ENCODE data around the gene TGFBR1. TPM values are rescaled to one million over a fixed set of nuclear protein-coding genes. Genes with fewer than 3 reads are reported as not detected.

Gene TGFBR1
- total RNA-seq, 2 donors from 2014 or later: 74.8 to 75.6 TPM

DNA sequence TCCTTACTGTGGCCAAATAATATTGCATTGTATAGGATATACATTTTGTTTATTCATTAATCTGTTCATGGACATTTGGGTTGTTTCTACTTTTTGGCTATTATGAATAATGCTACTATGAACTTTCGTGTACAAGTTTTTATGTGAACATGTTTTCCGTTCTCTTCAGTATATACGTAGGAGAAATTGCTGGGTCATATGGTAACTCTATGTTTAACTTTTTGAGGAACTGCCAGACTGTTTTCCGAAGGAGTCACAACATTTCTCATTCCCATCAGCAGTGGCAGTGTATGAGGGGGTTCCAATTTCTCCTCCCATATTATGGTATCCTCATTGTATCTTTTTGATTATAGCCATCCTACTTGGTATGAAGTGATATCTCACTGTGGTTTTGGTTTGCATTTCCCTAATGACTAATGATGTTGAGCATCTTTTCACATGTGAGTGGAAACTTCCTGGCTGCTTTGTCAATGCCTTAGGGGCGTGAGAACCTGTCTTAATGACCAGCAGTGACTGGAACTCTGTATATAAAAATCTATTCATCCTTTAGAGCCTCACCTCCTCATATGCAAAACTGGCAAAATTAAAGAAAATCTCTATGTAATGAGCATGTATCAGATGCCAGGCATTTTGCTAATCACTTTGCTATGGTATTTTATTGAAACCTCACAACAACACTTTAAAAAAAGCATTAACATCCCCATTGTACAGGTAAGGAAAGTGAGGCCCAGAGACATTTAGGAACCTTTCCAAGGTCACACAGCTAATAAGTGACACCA lies 47.8 kb upstream of the TGFBR1 start:
- DNase-seq: no peak
- WGBS, 2 experiments (ENCODE audit: insufficient coverage in 1 of 2, insufficient read length in 1 of 2): 88 to 98% methylated on average over 4 to 5 of the region's 5 CpGs
- H3K4me1 Mint-ChIP-seq: no peaks in the 10 kb centered on the region
- no peaks in the 10 kb centered on the region for H3K9me3 Mint-ChIP-seq
- Histone ChIP-seq H3K9me3 (ENCODE audit: control insufficient read depth, low read length) (no peaks in the 10 kb centered on the region), H3K36me3 (ENCODE audit: control insufficient read depth, insufficient read depth, low read length) (no peaks in the 10 kb centered on the region), H3K4me3 (ENCODE audit: low read length) (no peak overlapping the region), H3K4me1 (ENCODE audit: control insufficient read depth, insufficient read depth, low read length) (no peaks in the 10 kb centered on the region), H3K27ac (ENCODE audit: low read depth, low read length) (no peak overlapping the region), H3K9ac (ENCODE audit: extremely low read depth, low read length, poor library complexity, severe bottlenecking) (no peak overlapping the region), H3K27me3 (ENCODE audit: control insufficient read depth, insufficient read depth, low read length, poor library complexity, severe bottlenecking) (no peaks in the 10 kb centered on the region)
- H3K27ac Mint-ChIP-seq: no peak overlapping the region
- H3K36me3 Mint-ChIP-seq (ENCODE audit: low read depth): no peaks in the 10 kb centered on the region
- H3K27me3 Mint-ChIP-seq (ENCODE audit: insufficient read depth): no peaks in the 10 kb centered on the region
- TF ChIP-seq, protein P1, sequence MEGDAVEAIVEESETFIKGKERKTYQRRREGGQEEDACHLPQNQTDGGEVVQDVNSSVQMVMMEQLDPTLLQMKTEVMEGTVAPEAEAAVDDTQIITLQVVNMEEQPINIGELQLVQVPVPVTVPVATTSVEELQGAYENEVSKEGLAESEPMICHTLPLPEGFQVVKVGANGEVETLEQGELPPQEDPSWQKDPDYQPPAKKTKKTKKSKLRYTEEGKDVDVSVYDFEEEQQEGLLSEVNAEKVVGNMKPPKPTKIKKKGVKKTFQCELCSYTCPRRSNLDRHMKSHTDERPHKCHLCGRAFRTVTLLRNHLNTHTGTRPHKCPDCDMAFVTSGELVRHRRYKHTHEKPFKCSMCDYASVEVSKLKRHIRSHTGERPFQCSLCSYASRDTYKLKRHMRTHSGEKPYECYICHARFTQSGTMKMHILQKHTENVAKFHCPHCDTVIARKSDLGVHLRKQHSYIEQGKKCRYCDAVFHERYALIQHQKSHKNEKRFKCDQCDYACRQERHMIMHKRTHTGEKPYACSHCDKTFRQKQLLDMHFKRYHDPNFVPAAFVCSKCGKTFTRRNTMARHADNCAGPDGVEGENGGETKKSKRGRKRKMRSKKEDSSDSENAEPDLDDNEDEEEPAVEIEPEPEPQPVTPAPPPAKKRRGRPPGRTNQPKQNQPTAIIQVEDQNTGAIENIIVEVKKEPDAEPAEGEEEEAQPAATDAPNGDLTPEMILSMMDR (conservative IDR thresholded peaks at IDR 0.05): no peak
- no peak overlapping the region for H3K4me3 Mint-ChIP-seq

DNA sequence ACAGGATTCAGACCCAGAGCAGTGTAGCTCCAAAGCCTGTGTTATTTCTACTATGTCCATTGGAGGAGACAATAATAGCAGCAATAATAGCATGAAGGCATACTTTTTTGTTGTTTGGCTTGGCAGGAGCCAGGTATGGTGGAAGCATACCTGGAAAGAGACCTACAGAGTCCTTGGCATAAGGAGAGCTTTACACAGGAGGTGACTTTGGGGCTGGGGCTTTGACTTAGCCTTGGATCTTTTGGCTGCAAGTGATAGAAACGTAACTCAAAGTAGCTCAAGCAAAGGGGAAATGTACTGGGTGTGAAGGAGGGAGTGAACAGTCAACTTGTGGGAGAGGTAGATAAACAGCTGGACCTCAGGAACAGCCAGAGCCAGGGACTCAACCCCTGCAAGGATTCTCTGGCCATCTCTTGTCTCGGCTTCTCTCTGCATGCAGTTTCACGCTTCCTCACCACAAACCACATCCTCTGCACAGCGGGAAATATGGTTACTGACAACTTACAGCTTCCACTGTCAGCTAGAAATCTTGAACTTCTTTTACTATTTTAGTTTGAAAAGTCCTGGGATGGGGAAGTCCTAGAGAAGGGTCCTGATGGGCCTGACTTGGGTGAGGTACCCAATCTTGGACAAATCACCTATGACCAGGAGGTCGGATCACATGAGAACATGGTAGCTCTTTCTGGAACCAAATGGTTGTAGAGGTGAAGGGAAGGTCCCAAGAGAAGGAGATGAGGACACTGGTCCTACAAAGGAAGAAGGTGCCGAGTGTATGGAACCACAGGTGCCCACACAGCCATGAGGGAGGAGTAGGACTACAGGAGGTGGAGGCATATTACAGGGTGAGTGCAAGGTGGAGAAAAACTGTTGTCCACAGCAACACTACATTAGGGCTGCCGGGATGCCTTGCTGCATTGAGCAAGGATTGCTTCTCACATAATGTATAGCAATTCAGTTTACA lies 47.0 kb upstream of the TGFBR1 start:
- H3K36me3 Mint-ChIP-seq (ENCODE audit: low read depth): no peaks in the 10 kb centered on the region
- H3K4me1 Mint-ChIP-seq: no peaks in the 10 kb centered on the region
- no peaks in the 10 kb centered on the region for H3K27me3 Mint-ChIP-seq (ENCODE audit: insufficient read depth)
- H3K4me3 Mint-ChIP-seq: no peak overlapping the region
- WGBS, 2 experiments (ENCODE audit: insufficient coverage in 1 of 2, insufficient read length in 1 of 2): 88 to 93% methylated on average over 3 to 7 of the region's 7 CpGs
- no peaks in the 10 kb centered on the region for H3K9me3 Mint-ChIP-seq
- H3K4me1 ChIP-seq (ENCODE audit: control insufficient read depth, insufficient read depth, low read length): no peaks in the 10 kb centered on the region
- H3K27ac ChIP-seq (ENCODE audit: low read depth, low read length): no peak overlapping the region
- DNase-seq: no peak
- no peak overlapping the region for H3K4me3 ChIP-seq (ENCODE audit: low read length)
- TF ChIP-seq, protein P1 (conservative IDR thresholded peaks at IDR 0.05): no peak
- no peaks in the 10 kb centered on the region for H3K27me3 ChIP-seq (ENCODE audit: control insufficient read depth, insufficient read depth, low read length, poor library complexity, severe bottlenecking)
- no peak overlapping the region for H3K27ac Mint-ChIP-seq
- H3K36me3 ChIP-seq (ENCODE audit: control insufficient read depth, insufficient read depth, low read length): no peaks in the 10 kb centered on the region
- H3K9ac ChIP-seq (ENCODE audit: extremely low read depth, low read length, poor library complexity, severe bottlenecking): no peak overlapping the region
- no peaks in the 10 kb centered on the region for H3K9me3 ChIP-seq (ENCODE audit: control insufficient read depth, low read length)

DNA sequence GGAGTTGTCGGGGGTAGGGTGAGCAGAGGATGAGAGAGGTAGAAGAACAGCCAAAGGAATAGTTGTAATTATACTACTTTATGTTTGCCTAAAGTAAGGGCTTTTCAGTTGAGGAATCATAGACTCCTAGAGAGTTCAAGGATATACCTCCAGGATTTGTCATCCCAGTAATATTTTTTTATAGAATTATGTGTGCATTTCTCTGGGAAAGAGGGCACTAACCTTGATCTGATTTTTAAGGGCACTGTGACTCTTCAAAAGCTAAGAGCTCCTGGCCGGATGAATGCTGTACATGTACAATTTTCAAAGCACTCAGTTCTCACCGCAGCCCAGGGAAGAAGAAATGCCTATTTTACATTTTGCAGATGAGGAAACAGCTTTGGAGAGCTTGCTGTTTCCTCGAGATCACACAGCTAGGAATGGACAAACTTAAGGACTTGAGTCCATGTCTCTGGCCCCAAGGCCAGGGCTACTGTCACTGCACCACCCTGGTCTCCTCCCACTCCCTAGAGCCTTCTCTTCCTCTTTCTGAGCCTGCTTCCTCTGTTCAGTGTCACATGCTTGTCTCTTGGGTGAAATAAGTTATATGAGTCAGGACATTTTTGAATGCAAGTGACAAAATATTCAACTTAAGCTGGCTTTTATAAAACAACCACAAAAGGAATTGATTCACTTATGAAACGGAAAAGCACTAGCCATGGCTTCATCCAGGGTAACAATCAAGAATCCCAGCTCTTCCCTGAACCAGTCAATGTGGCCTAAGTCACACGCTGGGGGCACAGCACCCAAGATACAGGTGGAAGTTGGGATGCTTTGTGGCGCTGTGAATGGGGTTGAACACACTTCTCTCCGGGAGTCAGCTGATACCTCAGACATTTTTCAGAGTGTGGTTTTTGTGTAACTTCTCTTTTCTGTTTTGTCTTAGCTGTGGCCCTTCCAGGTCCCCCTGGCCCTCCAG lies 45.7 kb upstream of the TGFBR1 start:
- no peaks in the 10 kb centered on the region for H3K27me3 ChIP-seq (ENCODE audit: control insufficient read depth, insufficient read depth, low read length, poor library complexity, severe bottlenecking)
- H3K4me3 Mint-ChIP-seq: no peak overlapping the region
- H3K4me1 Mint-ChIP-seq: no peaks in the 10 kb centered on the region
- H3K36me3 ChIP-seq (ENCODE audit: control insufficient read depth, insufficient read depth, low read length): no peaks in the 10 kb centered on the region
- 91 to 100% methylated on average over 4 to 8 of the region's 8 CpGs for WGBS, 2 experiments (ENCODE audit: insufficient coverage in 1 of 2, insufficient read length in 1 of 2)
- H3K36me3 Mint-ChIP-seq (ENCODE audit: low read depth): no peaks in the 10 kb centered on the region
- no peak overlapping the region for H3K4me3 ChIP-seq (ENCODE audit: low read length)
- no peak for DNase-seq
- H3K27me3 Mint-ChIP-seq (ENCODE audit: insufficient read depth): no peaks in the 10 kb centered on the region
- H3K27ac Mint-ChIP-seq: no peak overlapping the region
- TF ChIP-seq, protein P1 (conservative IDR thresholded peaks at IDR 0.05): no peak
- H3K9me3 Mint-ChIP-seq: no peaks in the 10 kb centered on the region
- no peak overlapping the region for H3K27ac ChIP-seq (ENCODE audit: low read depth, low read length)
- no peaks in the 10 kb centered on the region for H3K9me3 ChIP-seq (ENCODE audit: control insufficient read depth, low read length)
- H3K9ac ChIP-seq (ENCODE audit: extremely low read depth, low read length, poor library complexity, severe bottlenecking): no peak overlapping the region
- no peaks in the 10 kb centered on the region for H3K4me1 ChIP-seq (ENCODE audit: control insufficient read depth, insufficient read depth, low read length)

Measured in endodermal cell (in vitro differentiated cells).